GM18526 (cell line): Measurements from ENCODE around the gene OVCA2.

Source experiments
- POLR2A ChIP-seq: IDR thresholded peaks from 3 replicates; pipeline ENCODE4 v1.6.1; 2011; ENCODE audit not compliant: insufficient read length; ENCODE audit errors: extremely low read depth

Gene OVCA2

DNA sequence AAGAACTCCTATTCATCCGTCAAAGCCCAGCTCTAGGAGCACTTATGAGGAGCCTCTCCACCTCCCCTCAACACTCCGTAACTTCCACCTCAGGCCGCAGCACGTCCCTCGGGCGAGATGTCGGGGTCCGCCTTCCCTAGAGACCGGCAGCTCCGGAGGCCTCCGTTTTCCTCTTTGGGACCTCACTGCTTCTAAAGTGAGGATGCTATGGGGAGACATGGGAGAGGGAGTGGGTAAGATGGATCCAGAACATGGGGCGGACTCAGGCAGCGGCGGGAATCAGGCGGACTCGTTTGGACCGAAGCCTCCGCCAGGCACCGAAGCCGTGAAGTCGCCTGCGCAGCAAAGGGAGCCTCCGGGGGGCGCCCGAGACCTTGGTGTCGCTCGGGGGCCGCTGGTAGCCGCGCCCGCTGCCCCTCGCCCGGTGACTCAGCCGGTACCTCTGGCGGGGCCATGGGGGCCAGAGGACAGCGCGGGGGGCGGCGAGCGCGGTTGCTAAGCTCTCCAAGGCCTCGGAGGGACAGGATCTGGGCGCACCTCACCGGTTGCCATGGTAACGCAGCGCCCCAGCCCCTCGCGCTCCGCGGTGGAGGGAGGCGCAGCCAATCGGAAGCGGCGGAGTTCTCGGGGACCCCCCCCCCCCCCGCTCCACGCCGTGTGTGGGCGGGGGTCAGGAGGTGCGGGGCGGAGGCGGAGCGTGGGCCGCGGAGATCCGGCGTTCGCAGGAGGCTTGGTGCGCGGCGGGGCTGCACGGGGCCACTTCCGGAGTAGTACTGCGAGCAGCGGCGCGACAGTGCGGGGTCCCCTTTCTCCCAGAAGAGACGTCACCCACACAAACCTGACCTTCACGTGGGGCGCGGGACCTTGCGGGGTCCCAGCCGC lies 11.8 kb downstream of the OVCA2 start:
- TF ChIP-seq POLR2A, result no peak

DNA sequence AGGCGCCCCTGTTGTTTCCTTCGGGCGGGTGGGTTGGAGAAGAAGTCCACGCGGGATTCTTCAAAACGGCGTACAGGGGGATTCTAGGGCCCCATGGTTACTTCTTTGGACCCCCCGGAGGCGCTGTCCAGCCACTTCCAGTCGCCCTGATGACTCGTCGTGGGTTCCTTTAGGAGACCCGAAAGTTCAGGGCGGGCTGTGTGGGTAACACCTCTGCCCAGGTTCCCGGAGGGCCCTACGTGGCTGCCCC lies 12.4 kb downstream of the OVCA2 start:
- no peak for TF ChIP-seq POLR2A

DNA sequence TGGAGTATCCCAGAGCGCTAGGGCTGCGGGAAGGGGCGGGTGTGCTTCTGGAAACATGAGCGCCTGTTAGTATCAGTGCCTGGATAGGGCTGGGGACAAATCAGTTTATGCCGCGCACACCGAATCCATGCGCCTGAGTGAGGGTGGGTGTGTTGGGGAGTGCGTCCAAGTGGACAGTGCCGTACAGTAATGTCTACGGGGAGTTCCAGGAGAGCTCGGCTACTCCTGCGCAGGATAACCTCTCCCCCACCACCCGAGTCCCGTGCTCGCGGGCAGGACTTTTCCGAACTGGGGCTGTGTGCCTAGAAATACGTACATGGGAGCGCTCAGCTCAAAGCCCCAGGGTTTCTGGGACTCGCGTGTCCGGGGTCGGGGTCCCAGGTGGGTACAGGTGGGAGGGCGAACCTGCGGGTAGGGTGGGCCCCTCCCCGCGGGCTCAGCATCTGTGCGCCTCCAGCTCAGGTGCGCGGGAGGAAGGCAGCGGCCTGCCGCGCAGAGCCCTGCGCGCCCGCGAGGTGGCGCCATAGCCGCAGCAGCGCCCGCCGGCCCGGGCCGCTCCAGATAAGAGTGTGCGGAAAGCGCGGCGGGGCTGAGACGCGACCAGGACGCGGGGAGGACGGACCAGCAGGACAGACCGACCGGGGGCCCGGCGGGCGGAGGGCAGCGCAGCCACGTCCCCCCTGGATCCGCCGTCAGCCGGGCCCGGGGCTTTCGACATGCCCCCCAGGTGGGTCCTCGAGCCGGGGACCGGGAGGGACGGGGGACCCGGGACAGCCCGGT lies 12.9 kb downstream of the OVCA2 start, which contains the start of gene HIC1:
HIC1 (plus strand) TSS at position 592 of the 780 bp plus-strand sequence. CDS start 1,588 bp downstream, outside the sequence.
- TF ChIP-seq POLR2A, result no peak

DNA sequence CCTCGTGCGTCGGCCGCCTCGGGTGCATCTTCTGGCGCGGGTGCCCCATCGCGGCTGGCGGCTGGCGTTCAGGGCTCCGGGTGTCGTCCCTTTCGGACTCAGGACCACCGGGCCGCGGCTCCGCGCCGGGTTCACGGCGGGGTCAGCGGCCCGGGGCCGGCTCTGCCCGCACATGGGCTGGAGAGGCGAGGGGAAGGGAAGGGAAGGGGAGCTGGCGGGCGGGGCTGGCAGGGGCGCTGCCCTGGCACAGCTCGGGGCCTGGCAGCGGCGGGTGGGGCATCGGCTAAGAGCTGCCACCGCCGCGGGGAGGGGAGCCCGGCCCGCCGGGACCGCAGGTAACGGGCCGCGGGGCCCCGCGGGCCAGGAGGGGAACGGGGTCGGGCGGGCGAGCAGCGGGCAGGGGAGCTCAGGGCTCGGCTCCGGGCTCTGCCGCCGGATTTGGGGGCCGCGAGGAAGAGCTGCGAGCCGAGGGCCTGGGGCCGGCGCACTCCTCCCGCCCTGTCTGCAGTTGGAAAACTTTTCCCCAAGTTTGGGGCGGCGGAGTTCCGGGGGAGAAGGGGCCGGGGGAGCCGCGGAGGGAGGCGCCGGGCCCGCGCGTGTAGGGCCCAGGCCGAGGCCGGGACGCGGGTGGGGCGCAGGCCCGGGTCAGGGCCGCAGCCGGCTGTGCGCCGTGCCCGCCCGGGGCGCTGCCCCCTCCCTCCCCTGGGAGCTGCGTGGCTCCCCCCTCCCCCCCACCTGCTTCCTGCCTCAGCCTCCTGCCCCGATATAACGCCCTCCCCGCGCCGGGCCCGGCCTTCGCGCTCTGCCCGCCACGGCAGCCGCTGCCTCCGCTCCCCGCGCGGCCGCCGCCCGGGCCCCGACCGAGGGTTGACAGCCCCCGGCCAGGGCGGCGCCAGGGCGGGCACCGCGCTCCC lies 13.7 kb downstream of the OVCA2 start:
- no peak for TF ChIP-seq POLR2A

DNA sequence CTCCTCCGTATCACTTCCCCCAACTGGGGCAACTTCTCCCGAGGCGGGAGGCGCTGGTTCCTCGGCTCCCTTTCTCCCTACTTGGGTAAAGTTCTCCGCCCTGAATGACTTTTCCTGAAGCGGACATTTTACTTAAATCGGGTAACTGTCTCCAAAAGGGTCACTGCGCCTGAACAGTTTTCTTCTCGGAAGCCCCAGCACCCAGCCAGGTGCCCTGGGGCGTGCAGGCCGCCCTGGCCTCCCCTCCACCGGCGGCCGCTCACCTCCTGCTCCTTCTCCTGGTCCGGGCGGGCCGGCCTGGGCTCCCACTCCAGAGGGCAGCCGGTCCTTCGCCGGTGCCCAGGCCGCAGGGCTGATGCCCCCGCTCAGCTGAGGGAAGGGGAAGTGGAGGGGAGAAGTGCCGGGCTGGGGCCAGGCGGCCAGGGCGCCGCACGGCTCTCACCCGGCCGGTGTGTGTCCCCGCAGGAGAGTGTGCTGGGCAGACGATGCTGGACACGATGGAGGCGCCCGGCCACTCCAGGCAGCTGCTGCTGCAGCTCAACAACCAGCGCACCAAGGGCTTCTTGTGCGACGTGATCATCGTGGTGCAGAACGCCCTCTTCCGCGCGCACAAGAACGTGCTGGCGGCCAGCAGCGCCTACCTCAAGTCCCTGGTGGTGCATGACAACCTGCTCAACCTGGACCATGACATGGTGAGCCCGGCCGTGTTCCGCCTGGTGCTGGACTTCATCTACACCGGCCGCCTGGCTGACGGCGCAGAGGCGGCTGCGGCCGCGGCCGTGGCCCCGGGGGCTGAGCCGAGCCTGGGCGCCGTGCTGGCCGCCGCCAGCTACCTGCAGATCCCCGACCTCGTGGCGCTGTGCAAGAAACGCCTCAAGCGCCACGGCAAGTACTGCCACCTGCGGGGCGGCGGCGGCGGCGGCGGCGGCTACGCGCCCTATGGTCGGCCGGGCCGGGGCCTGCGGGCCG lies 14.7 kb downstream of the OVCA2 start:
- TF ChIP-seq POLR2A, result no peak

DNA sequence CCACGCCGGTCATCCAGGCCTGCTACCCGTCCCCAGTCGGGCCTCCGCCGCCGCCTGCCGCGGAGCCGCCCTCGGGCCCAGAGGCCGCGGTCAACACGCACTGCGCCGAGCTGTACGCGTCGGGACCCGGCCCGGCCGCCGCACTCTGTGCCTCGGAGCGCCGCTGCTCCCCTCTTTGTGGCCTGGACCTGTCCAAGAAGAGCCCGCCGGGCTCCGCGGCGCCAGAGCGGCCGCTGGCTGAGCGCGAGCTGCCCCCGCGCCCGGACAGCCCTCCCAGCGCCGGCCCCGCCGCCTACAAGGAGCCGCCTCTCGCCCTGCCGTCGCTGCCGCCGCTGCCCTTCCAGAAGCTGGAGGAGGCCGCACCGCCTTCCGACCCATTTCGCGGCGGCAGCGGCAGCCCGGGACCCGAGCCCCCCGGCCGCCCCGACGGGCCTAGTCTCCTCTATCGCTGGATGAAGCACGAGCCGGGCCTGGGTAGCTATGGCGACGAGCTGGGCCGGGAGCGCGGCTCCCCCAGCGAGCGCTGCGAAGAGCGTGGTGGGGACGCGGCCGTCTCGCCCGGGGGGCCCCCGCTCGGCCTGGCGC lies 15.4 kb downstream of the OVCA2 start:
- TF ChIP-seq POLR2A, result no peak

DNA sequence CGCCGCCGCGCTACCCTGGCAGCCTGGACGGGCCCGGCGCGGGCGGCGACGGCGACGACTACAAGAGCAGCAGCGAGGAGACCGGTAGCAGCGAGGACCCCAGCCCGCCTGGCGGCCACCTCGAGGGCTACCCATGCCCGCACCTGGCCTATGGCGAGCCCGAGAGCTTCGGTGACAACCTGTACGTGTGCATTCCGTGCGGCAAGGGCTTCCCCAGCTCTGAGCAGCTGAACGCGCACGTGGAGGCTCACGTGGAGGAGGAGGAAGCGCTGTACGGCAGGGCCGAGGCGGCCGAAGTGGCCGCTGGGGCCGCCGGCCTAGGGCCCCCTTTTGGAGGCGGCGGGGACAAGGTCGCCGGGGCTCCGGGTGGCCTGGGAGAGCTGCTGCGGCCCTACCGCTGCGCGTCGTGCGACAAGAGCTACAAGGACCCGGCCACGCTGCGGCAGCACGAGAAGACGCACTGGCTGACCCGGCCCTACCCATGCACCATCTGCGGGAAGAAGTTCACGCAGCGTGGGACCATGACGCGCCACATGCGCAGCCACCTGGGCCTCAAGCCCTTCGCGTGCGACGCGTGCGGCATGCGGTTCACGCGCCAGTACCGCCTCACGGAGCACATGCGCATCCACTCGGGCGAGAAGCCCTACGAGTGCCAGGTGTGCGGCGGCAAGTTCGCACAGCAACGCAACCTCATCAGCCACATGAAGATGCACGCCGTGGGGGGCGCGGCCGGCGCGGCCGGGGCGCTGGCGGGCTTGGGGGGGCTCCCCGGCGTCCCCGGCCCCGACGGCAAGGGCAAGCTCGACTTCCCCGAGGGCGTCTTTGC lies 16.2 kb downstream of the OVCA2 start:
- TF ChIP-seq POLR2A, result no peak

DNA sequence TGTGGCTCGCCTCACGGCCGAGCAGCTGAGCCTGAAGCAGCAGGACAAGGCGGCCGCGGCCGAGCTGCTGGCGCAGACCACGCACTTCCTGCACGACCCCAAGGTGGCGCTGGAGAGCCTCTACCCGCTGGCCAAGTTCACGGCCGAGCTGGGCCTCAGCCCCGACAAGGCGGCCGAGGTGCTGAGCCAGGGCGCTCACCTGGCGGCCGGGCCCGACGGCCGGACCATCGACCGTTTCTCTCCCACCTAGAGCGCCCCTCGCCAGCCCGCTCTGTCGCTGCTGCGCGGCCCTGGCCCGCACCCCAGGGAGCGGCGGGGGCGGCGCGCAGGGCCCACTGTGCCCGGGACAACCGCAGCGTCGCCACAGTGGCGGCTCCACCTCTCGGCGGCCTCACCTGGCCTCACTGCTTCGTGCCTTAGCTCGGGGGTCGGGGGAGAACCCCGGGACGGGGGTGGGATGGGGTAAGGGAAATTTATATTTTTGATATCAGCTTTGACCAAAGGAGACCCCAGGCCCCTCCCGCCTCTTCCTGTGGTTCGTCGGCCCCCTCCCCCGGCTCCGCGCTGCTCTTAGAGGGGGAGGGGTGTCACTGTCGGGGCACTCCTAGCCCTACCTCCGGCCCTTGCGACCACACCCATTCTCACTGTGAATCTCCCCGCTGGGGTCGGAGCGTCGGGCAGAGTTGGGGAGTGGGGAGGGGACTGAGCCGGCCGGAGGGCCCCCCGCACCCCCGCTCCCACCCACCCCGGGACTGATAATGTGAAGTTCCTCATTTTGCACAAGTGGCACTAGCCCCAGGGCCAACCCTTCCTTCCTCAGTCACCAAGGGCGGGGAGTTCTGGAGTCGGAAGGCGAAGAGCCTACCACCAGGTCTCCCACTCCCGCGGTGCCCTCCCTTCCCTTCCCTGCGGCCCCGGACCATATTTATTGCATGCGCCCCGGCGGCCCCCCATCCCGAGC lies 17.0 kb downstream of the OVCA2 start:
- no peak for TF ChIP-seq POLR2A

DNA sequence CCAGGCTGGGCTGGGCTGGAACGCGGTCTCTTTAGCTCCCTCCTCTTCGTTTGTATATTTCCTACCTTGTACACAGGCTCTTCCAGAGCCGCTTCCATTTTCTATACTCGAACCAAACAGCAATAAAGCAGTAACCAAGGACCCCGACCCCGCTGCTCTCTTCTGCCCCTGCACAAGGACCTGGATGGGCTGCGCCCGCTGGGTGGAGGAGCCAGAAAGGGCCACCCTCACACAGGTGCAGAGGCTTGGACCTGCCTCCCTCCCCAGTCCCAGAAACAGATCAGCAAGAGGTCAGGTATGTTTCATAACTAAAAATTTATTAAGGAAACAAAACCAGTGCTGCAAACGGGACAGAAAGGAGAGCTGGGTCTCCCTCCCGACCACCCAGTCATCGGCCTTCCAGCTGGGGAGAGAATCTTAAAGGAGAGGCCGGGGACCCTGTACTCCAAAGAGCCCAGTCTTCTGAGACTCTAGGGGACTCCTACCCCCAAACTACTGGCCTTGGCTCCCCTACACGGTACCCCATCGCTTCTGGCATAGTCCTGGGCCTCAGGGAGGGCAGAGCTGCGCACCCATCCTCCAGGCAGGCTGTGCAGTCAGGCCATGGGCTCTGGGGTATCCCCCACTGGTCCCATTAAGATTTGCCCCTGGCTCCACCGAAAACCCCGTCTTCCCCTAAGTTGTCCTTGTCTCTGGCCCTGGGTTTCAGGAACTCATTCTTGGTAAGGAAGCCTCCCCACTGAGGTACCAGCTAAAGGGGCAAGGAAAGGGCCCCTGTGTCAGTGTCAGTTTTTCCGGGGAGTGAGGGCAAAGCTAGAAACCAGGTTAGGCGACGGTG lies 17.9 kb downstream of the OVCA2 start:
- TF ChIP-seq POLR2A, result no peak

DNA sequence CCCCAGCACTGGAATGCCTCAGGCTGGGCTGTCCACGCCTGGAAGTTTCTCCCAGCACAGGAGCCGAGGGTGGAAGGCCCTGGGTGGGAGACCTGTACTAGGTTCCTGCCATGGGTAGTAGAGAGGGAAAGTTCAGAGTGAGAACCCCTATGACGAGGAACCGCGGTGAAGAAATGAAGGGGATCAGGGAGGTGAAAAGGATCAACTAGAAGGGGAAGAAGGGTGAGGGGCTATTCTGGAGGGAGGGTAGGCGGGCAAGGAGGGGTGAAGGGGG lies 18.5 kb downstream of the OVCA2 start:
- no peak for TF ChIP-seq POLR2A

DNA sequence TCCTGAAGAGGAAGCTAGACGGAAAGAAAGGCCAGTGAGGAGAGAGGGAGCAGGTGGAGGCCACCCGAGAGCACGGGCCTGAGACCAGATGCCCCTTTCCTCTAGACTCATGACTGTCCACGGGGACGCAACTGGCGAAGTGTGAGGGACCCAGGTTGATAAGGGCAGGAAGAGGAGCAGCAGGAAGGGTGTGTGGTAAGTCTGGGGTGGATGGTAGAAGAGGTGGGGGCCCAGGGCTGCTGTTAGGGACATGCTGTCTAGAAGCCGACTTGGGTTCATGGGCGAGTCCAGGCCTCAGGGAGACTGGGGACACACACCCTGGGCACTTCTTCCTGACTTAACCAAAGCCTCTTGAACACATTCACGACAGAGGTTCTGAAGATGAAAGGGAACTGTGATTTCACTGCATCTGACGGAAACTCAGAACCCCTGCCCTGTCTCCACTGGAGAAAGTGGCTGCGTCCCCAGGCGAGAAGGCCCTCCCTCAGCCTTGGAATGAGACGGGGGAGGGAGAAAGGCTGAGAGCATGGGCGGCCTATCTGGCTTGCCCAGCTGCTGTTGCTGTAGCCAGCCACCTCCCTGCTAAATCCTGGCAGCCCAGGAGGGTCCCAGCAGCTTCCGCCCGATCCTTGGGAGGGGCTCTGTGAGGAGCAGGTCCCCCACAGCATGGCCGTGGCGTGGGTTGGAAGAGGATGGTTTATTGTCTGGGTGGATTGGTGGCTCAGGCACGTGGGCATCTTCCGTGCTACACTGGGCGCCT lies 19.0 kb downstream of the OVCA2 start:
- TF ChIP-seq POLR2A, result no peak
